K562 (cell line): ENCODE results near the gene PLA2R1. TPM values are rescaled to one million over a fixed set of nuclear protein-coding genes. Genes with fewer than 3 reads are reported as not detected.

Source experiments
- ATAC-seq: fragments of 200-7000 bp; cut with Tn5 transposase; 3 replicates; pipeline ENCODE4 v1.9.1; 2020; ENCODE audit warnings: moderate library complexity
- BruUV-seq: library from RNA; stranded (reverse); fragments of 400-500 nt; replicated peaks from 2 replicates; lab custom pipeline; 2021; lab: Mats Ljungman, UMichigan
- CTCF ChIA-PET: fragments of 300-600 bp; formaldehyde crosslinking; extraction: SDS; loops from one replicate; lab custom pipeline; 2021; ENCODE audit warnings: low intra/inter-chr PET ratio; lab: Yijun Ruan, JAX
- POLR2A ChIA-PET: fragments of 300-600, 350-650 bp; sonication (Branson Sonifier 250); formaldehyde crosslinking; extraction: SDS; loops from one replicate; lab custom pipeline; 2021; ENCODE audit warnings: antibody characterized with exemption, inconsistent platforms; lab: Yijun Ruan, JAX
- DNase-seq, 4 experiments: peaks; one replicate each; pipeline versions ENCODE4 v3.0.0 to v3.0.0-alpha.2; 2011 to 2018; ENCODE audit warnings: low spot score in 3 of 4, mixed read lengths in 3 of 4; ENCODE audit errors: extremely low read depth in 1 of 4
- FAIRE-seq: peaks from 2 replicates; lab custom pipeline; 2011; peaks lifted over from hg19 to GRCh38; lab: Jason Lieb, UNC
- H2AFZ ChIP-seq: 2 replicates; pipeline ENCODE4 v1.6.0; 2011; ENCODE audit warnings: low read depth, low read length, control low read depth, inconsistent platforms
- H3K27ac ChIP-seq: fragments of 200-600 bp; 3 replicates; pipeline ENCODE4 v1.8.0; 2011; ENCODE audit warnings: low read depth, mild to moderate bottlenecking, control low read depth, inconsistent platforms, low read length, moderate library complexity, mixed read lengths; ENCODE audit errors: extremely low read depth
- H3K27me3 ChIP-seq, 2 experiments: fragments of 300-600 bp in 1 of 2; 2 replicates in 1 of 2; 3 replicates in 1 of 2; pipeline versions ENCODE4 v1.6.0 to v1.8.0; 2011; ENCODE audit warnings: inconsistent platforms in 2 of 2, low read length in 2 of 2, mild to moderate bottlenecking in 1 of 2, mixed read lengths in 1 of 2, moderate library complexity in 1 of 2; ENCODE audit not compliant: control insufficient read depth in 2 of 2, insufficient read depth in 2 of 2
- H3K36me3 ChIP-seq: fragments of 300-600 bp; 3 replicates; pipeline ENCODE4 v1.8.0; 2011; ENCODE audit warnings: mild to moderate bottlenecking, low read length, inconsistent platforms; ENCODE audit not compliant: control insufficient read depth, insufficient read depth
- H3K4me1 ChIP-seq, 2 experiments: fragments of 200-600 bp in 1 of 2; replicated peaks in 1 of 2; 2 replicates in 1 of 2; 3 replicates in 1 of 2; pipeline versions ENCODE4 v1.5.1 to v1.8.0; 2011; ENCODE audit warnings: inconsistent platforms in 2 of 2, low read length in 2 of 2, mild to moderate bottlenecking in 1 of 2, mixed read lengths in 1 of 2, moderate library complexity in 1 of 2; ENCODE audit not compliant: control insufficient read depth in 2 of 2, insufficient read depth in 2 of 2
- H3K4me2 ChIP-seq: 2 replicates; pipeline ENCODE4 v1.6.1; 2011; ENCODE audit warnings: low read length, control low read depth, inconsistent platforms, mixed read lengths; ENCODE audit not compliant: insufficient read depth
- H3K4me3 ChIP-seq: fragments of 200-600 bp; sonication (generic), shearing (Covaris generic); 2 replicates; pipeline ENCODE4 v1.5.1; 2016; ENCODE audit warnings: control low read depth, inconsistent platforms
- H3K79me2 ChIP-seq: fragments of 200-600 bp; 3 replicates; pipeline ENCODE4 v1.8.0; 2011; ENCODE audit warnings: low read length, inconsistent platforms; ENCODE audit not compliant: control insufficient read depth, insufficient read depth
- H3K9ac ChIP-seq, 2 experiments: 2 replicates each; pipeline versions ENCODE4 v1.6.0 to v1.6.1; 2011; ENCODE audit warnings: low read depth in 2 of 2, low read length in 2 of 2, control low read depth in 1 of 2, inconsistent platforms in 1 of 2, mild to moderate bottlenecking in 1 of 2, mixed read lengths in 1 of 2; ENCODE audit not compliant: insufficient read depth in 1 of 2
- H3K9me1 ChIP-seq: one replicate; pipeline ENCODE4 v1.6.0; 2011; ENCODE audit warnings: inconsistent platforms, mild to moderate bottlenecking, low read length, moderate library complexity; ENCODE audit not compliant: control insufficient read depth, insufficient read depth
- H3K9me3 ChIP-seq: replicated peaks from 2 replicates; pipeline ENCODE4 v1.5.1; 2011; ENCODE audit warnings: low read depth, low read length, inconsistent platforms; ENCODE audit not compliant: control insufficient read depth, insufficient read depth
- H4K20me1 ChIP-seq: replicated peaks from 2 replicates; pipeline ENCODE4 v1.6.1; 2011; ENCODE audit warnings: low read length, inconsistent platforms, mixed read lengths; ENCODE audit not compliant: control insufficient read depth, insufficient read depth
- DIDO1 ChIP-seq: fragments of 450-650 bp; IDR thresholded peaks from 2 replicates; pipeline ENCODE4 v1.6.1; 2016; ENCODE audit warnings: low read depth, missing biosample characterization, missing genetic modification characterization
- ELF2 ChIP-seq: fragments of 250-450 bp; sonication (Bioruptor Pico); IDR thresholded peaks from 2 replicates; pipeline ENCODE4 v1.5.0; 2021; ENCODE audit warnings: mild to moderate bottlenecking
- RAD51 ChIP-seq: fragments of 450-650 bp; IDR thresholded peaks from 2 replicates; pipeline ENCODE4 v1.7.1; 2016; ENCODE audit warnings: low read depth, mild to moderate bottlenecking, borderline replicate concordance
- SLC30A9 ChIP-seq: fragments of 250-450 bp; sonication (Bioruptor Pico); IDR thresholded peaks from 2 replicates; pipeline ENCODE4 v1.8.0; 2022; ENCODE audit warnings: mild to moderate bottlenecking, moderate library complexity
- SMARCA4 ChIP-seq: fragments of 450-650 bp; IDR thresholded peaks from 2 replicates; pipeline ENCODE4 v1.6.1; 2016
- XRCC3 ChIP-seq: fragments of 450-650 bp; IDR thresholded peaks from 2 replicates; pipeline ENCODE4 v1.6.1; 2017; ENCODE audit warnings: mild to moderate bottlenecking, moderate library complexity
- ZBTB49 ChIP-seq: sonication (generic); formaldehyde crosslinking; IDR thresholded peaks from 2 replicates; pipeline ENCODE4 v1.8.0; 2022; ENCODE audit warnings: missing genetic modification reagents, mild to moderate bottlenecking, borderline replicate concordance
- ZFPM2 ChIP-seq: fragments of 250-450 bp; sonication (Bioruptor Pico); IDR thresholded peaks from 2 replicates; pipeline ENCODE4 v1.5.1; 2022; ENCODE audit warnings: mild to moderate bottlenecking
- WGBS: fragments of 100-300 bp; shearing (Covaris generic); methylation state at CpG from one replicate; pipeline ENCODE4 v1.1.6; 2016; ENCODE audit warnings: low coverage, mixed read lengths; ENCODE audit not compliant: insufficient coverage; ENCODE audit errors: missing lambda C conversion rate; 5-methylcytosine and 5-hydroxymethylcytosine counted together
- in situ Hi-C: fragments of 300-500 bp; cut with MboI; formaldehyde crosslinking; loops from 4 replicates; pipeline ENCODE4 v1.15.0; 2018; ENCODE audit warnings: inconsistent platforms, mixed read lengths
- intact Hi-C: fragments of 100-400 bp; cut with micrococcal nuclease; formaldehyde crosslinking; loops from 2 replicates; pipeline ENCODE4 v1.14.2; 2022
- polyA plus RNA-seq, 8 experiments: library from polyadenylated mRNA; depleted of rRNA in 4 of 8; stranded (reverse) in 5 of 8; unstranded in 3 of 8; fragments of >200 nt; fragmentation: Nextera tagmentation in 2 of 8; fragmentation: Illumina TruSeq in 1 of 8; extraction: Ambion mirVana in 2 of 8; extraction: Trizol in 1 of 8; gene quantifications; 2 replicates each; pipeline versions ENCODE4 v1.2.1 to v1.2.3, GENCODE V29; 2011 to 2014; ENCODE audit warnings: inconsistent platforms in 1 of 8, missing spikeins in 1 of 8
- total RNA-seq, 7 experiments: library from RNA; depleted of rRNA in 6 of 7; stranded (reverse); fragments of >200 nt in 6 of 7; fragmentation: Illumina TruSeq in 2 of 7; extraction: Trizol in 2 of 7; gene quantifications; 2 replicates each; pipeline versions ENCODE4 v1.2.1 to v1.2.3, GENCODE V29; 2011 to 2021; ENCODE audit warnings: low replicate concordance in 1 of 7

Gene PLA2R1
- total and polyA plus RNA-seq, 9 of the 15 experiments (the other 6 are each of a cell fraction or from before 2014, with no cell fraction given) = not detected

- intact Hi-C loops (no loop called here), in situ Hi-C loops (no loop called here)
- no peak overlapping the region for H3K27ac ChIP-seq
- H4K20me1 ChIP-seq = no peaks in the 10 kb centered on the region
- no peaks in the 10 kb centered on the region for H3K9me1 ChIP-seq
- TF ChIP-seq ZBTB49 (CRISPR knock-in tag) = no peak
- no TSS peak for BruUV-seq
- ATAC-seq (no peak), FAIRE-seq (no peak), DNase-seq (no peak)
- H3K36me3 ChIP-seq = no peaks in the 10 kb centered on the region
- no peak overlapping the region for H3K9ac ChIP-seq
- no peaks in the 10 kb centered on the region for H3K27me3 ChIP-seq
- no peak overlapping the region for H3K4me3 ChIP-seq
- H3K9me3 ChIP-seq = no peaks in the 10 kb centered on the region
- H3K4me1 ChIP-seq = no peaks in the 10 kb centered on the region
- POLR2A ChIA-PET = no interaction called here
- no peak overlapping the region for H2AFZ ChIP-seq
- H3K79me2 ChIP-seq = no peaks in the 10 kb centered on the region
- no peak overlapping the region for H3K4me2 ChIP-seq
- CTCF ChIA-PET = no interaction called here
- WGBS = 1% methylated on average over 4 of the region's 4 CpGs
These were observed 101.0 kb downstream of the PLA2R1 start for GRCh38 chr2:159961451-159961850.

GRCh38 chr2:159961037-159961436 is 101.4 kb downstream of the PLA2R1 start:
- no peak for ATAC-seq
- H3K4me2 ChIP-seq = no peak overlapping the region

More at GRCh38 chr2:159961037-159961436, 101.4 kb downstream of the PLA2R1 start:
- H4K20me1 ChIP-seq = no peaks in the 10 kb centered on the region
- 0% methylated on average over 2 of the region's 2 CpGs for WGBS
- H3K9me1 ChIP-seq = no peaks in the 10 kb centered on the region
- no peak overlapping the region for H3K9ac ChIP-seq
- intact Hi-C loops (no loop called here), in situ Hi-C loops (no loop called here)
- no peak overlapping the region for H3K27ac ChIP-seq
- H3K79me2 ChIP-seq = no peaks in the 10 kb centered on the region
- H3K4me1 ChIP-seq = no peaks in the 10 kb centered on the region
- FAIRE-seq (no peak), DNase-seq (no peak)
- BruUV-seq = no TSS peak
- H3K9me3 ChIP-seq = no peaks in the 10 kb centered on the region
- H3K36me3 ChIP-seq = no peaks in the 10 kb centered on the region
- no peak overlapping the region for H3K4me3 ChIP-seq
- ChIA-PET CTCF (no interaction called here), POLR2A (no interaction called here)
- H3K27me3 ChIP-seq = no peaks in the 10 kb centered on the region
- no peak overlapping the region for H2AFZ ChIP-seq
- TF ChIP-seq ELF2 (CRISPR knock-in tag) = no peak
- TF ChIP-seq SLC30A9 (CRISPR knock-in tag) = no peak
- TF ChIP-seq RAD51 = no peak
- no peak for TF ChIP-seq SMARCA4
- TF ChIP-seq DIDO1 (tag) = no peak
- no peak for TF ChIP-seq ZFPM2
- no peak for TF ChIP-seq XRCC3
